SU-DHL-6 (cell line): ENCODE results near the gene SHMT2.
A peak's percentile ranks its signal among the peaks of the same experiment; 100 is the strongest.

ENCODE experiments used
- H2AFZ ChIP-seq: fragments of 200-600 bp; sonication (generic); 2 replicates; pipeline ENCODE4 v1.6.1; 2014; ENCODE audit warnings: low read depth, mild to moderate bottlenecking, moderate library complexity, mixed read lengths, antibody characterized with exemption, low read length; ENCODE audit not compliant: severe bottlenecking
- H3F3A ChIP-seq: fragments of 200-600 bp; shearing (Covaris generic); 2 replicates; pipeline ENCODE4 v1.6.0; 2016; ENCODE audit warnings: antibody characterized with exemption, mild to moderate bottlenecking; ENCODE audit not compliant: insufficient read depth
- H3K27ac ChIP-seq: fragments of 200-600 bp; sonication (generic); 2 replicates; pipeline ENCODE4 v1.5.1; 2016; ENCODE audit warnings: low read depth, mild to moderate bottlenecking, low read length, moderate library complexity, mixed read lengths
- H3K27me3 ChIP-seq: fragments of 200-600 bp; sonication (generic), shearing (Covaris generic); 2 replicates; pipeline ENCODE4 v1.6.0; 2014; ENCODE audit warnings: mild to moderate bottlenecking, low read length
- H3K36me3 ChIP-seq: fragments of 200-600 bp; sonication (generic); 2 replicates; pipeline ENCODE4 v1.6.1; 2014; ENCODE audit warnings: mild to moderate bottlenecking, low read length, mixed read lengths
- H3K4me2 ChIP-seq: fragments of 300-600, 200-600 bp; shearing (Covaris generic), sonication (generic); 2 replicates; pipeline ENCODE4 v1.6.0; 2014; ENCODE audit warnings: low read length, low read depth, mild to moderate bottlenecking; ENCODE audit not compliant: poor library complexity, severe bottlenecking
- H3K4me3 ChIP-seq: fragments of 200-600 bp; sonication (generic); 2 replicates; pipeline ENCODE4 v1.5.1; 2014; ENCODE audit warnings: antibody characterized with exemption, low read length, mild to moderate bottlenecking, mixed read lengths; ENCODE audit not compliant: insufficient read depth, poor library complexity, severe bottlenecking
- H3K79me2 ChIP-seq: fragments of 200-600 bp; sonication (generic); 2 replicates; pipeline ENCODE4 v1.6.1; 2014; ENCODE audit warnings: mild to moderate bottlenecking, low read length, moderate library complexity; ENCODE audit not compliant: insufficient read depth
- H3K9ac ChIP-seq: fragments of 200-600 bp; sonication (generic); 2 replicates; pipeline ENCODE4 v1.7.0; 2014; ENCODE audit warnings: mild to moderate bottlenecking, low read length
- H3K9me2 ChIP-seq: fragments of 200-600 bp; sonication (generic); replicated peaks from 2 replicates; pipeline ENCODE4 v1.6.1; 2014; ENCODE audit warnings: low read length; ENCODE audit not compliant: insufficient read depth
- H3K9me3 ChIP-seq: fragments of 200-600 bp; sonication (generic); 2 replicates; pipeline ENCODE4 v1.6.1; 2014; ENCODE audit warnings: low read length, mixed read lengths; ENCODE audit not compliant: insufficient read depth
- H4K20me1 ChIP-seq: fragments of 200-600 bp; sonication (generic); 2 replicates; pipeline ENCODE4 v1.6.1; 2014; ENCODE audit warnings: low read depth, mild to moderate bottlenecking, antibody characterized with exemption, low read length, moderate library complexity, mixed read lengths
- CTCF ChIP-seq: fragments of 200-600 bp; sonication (generic); IDR thresholded peaks from one replicate; pipeline ENCODE4 v1.5.1; 2017; ENCODE audit warnings: antibody characterized with exemption, mild to moderate bottlenecking, low read length, moderate library complexity; ENCODE audit not compliant: insufficient read depth, poor library complexity, severe bottlenecking
- EZH2phosphoT487 ChIP-seq: fragments of 200-600 bp; sonication (generic), shearing (Covaris generic); conservative IDR thresholded peaks from 2 replicates; pipeline ENCODE4 v1.6.1; 2018; ENCODE audit warnings: mild to moderate bottlenecking, antibody characterized with exemption, low read length, moderate library complexity, mixed read lengths

SHMT2 gene

GRCh38 chr12:57222286-57223190, 7.0 kb upstream of the SHMT2 start:
- TF ChIP-seq EZH2phosphoT487 = no peak
- no peak for TF ChIP-seq CTCF
- no peaks in the 10 kb centered on the region for H4K20me1 ChIP-seq
- H3K79me2 ChIP-seq = peaks cover 9% of the 10 kb centered on the region; the same call in 1 of the 2 replicates
- H3K27me3 ChIP-seq = no peaks in the 10 kb centered on the region
- peak overlapping the region; percentile 31 for H3K27ac ChIP-seq
- no peaks in the 10 kb centered on the region for H3K36me3 ChIP-seq
- H3K9ac ChIP-seq = no peak overlapping the region
- no peaks in the 10 kb centered on the region for H3K9me3 ChIP-seq
- no peaks in the 10 kb centered on the region for H3K9me2 ChIP-seq
- H2AFZ ChIP-seq = no peak overlapping the region
- no peak overlapping the region for H3K4me3 ChIP-seq
- peaks cover 30% of the 10 kb centered on the region for H3F3A ChIP-seq
- H3K4me2 ChIP-seq = no peak overlapping the region

GRCh38 chr12:57223191-57224165, 6.0 kb upstream of the SHMT2 start:
- Histone ChIP-seq H3K4me2 (no peak overlapping the region), H3K27me3 (no peaks in the 10 kb centered on the region), H3K4me3 (no peak overlapping the region), H3K9ac (no peak overlapping the region), H3K27ac (peak overlapping the region; percentile 31), H3K9me3 (no peaks in the 10 kb centered on the region), H2AFZ (no peak overlapping the region), H4K20me1 (no peaks in the 10 kb centered on the region), H3K79me2 (peaks cover 4% of the 10 kb centered on the region; the same call in 1 of the 2 replicates), H3K36me3 (no peaks in the 10 kb centered on the region), H3F3A (peaks cover 34% of the 10 kb centered on the region), H3K9me2 (no peaks in the 10 kb centered on the region)
- no peak for TF ChIP-seq CTCF
- TF ChIP-seq EZH2phosphoT487 = no peak

GRCh38 chr12:57224278-57224972, 5.1 kb upstream of the SHMT2 start:
- Histone ChIP-seq H3K4me3 (no peak overlapping the region), H3K9me2 (no peaks in the 10 kb centered on the region), H3K27ac (peak overlapping the region; percentile 90), H3F3A (peaks cover 34% of the 10 kb centered on the region), H4K20me1 (no peaks in the 10 kb centered on the region), H3K36me3 (no peaks in the 10 kb centered on the region), H3K4me2 (no peak overlapping the region), H3K9me3 (no peaks in the 10 kb centered on the region), H3K9ac (no peak overlapping the region), H2AFZ (no peak overlapping the region), H3K27me3 (no peaks in the 10 kb centered on the region), H3K79me2 (0 out of 2 replicates have a peak, but pooled peaks cover 3% of the 10 kb centered on the region)
- TF ChIP-seq CTCF = no peak
- TF ChIP-seq EZH2phosphoT487 = no peak
